ENCODE measurements around the gene ZNF581. TPM values are rescaled to one million over a fixed set of nuclear protein-coding genes. Genes with fewer than 3 reads are reported as not detected.

ZNF581 gene
- polyA plus RNA-seq, 3 donors = 25.1 to 31.6 (median 29.4) TPM

DNA sequence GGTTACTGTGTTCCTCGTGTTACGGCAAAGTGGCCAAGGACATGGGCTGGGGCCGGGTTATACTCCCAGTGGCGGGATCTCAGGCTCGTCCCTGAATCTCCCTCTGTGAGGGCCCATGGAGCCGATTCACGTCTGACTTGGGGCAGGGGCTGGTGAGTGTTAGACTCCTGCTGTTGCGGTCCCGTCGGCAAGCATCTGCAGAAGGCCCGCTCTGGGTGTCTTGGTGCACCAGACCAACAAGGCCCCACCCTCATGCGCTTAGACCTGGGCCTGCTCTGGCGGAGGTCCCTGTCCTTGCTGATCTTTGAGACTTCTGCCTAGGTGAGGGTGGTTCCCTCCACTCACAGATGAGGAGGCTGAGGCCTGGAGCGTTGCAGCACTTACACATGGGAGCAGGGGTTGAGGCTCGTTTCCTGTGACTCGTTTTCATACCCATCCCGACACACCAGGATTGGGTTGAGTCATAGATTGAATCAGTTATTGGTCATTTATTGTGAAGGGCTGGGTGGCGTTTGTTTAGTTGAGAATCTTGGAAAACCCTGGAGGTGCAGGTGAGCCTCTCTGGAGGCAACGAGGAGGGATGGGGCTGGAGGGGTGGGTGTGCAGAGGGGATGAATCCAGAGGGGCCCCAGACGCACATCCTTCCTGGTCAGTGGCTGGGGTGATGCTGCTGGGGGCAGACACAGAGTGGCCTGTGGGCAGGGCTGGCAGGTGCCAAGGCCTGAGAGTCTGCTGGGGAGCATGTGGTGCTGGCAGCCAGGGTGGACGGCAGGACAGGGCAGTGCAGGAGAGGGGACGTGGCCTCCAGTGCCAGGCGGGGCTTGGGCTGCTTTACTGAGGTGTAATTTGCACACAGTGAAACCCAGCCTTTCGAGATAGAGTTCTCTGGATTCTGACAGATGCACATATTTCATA, 36.2 kb downstream of the ZNF581 start:
- Histone ChIP-seq H3K9me3 (replicated peaks in 1 of 2; ENCODE audit: control insufficient read depth in 1 of 2, insufficient read depth in 1 of 2, low read length in 2 of 2) (no peaks in the 10 kb centered on the region), H3K4me1 (ENCODE audit: control insufficient read depth in 1 of 2, insufficient read depth in 2 of 2, low read length in 2 of 2) (peaks cover 51 to 56% of the 10 kb centered on the region in 2 donors), H3K4me2 (replicated peaks; ENCODE audit: extremely low read depth, low read length, poor library complexity, severe bottlenecking) (no peak overlapping the region), H3K4me3 (replicated peaks in 1 of 3; ENCODE audit: low read depth in 2 of 3, low read length in 3 of 3) (no peak overlapping the region), H2AFZ (ENCODE audit: insufficient read depth, low read depth, low read length, poor library complexity, severe bottlenecking) (no peak overlapping the region), H3K27me3 (ENCODE audit: control insufficient read depth in 2 of 2, insufficient read depth in 2 of 2, low read length in 2 of 2) (no peaks in the 10 kb centered on the region), H3K36me3 (replicated peaks in 1 of 2; ENCODE audit: control insufficient read depth in 1 of 2, insufficient read depth in 2 of 2, low read length in 2 of 2) (peaks cover 51 to 57% of the 10 kb centered on the region in 2 donors), H4K20me1 (ENCODE audit: insufficient read depth, low read length) (peaks cover 78% of the 10 kb centered on the region), H3K9ac (ENCODE audit: insufficient read depth, low read length, poor library complexity, severe bottlenecking) (no peak overlapping the region), H3K79me2 (ENCODE audit: insufficient read depth, low read length) (peaks cover 91% of the 10 kb centered on the region), H3K27ac (ENCODE audit: low read depth in 1 of 2, low read length in 2 of 2) (peak overlapping the region; percentile 86 to 92)
- H3K27me3 Mint-ChIP-seq (ENCODE audit: low read depth in 3 of 3) = no peaks in the 10 kb centered on the region
- H3K36me3 Mint-ChIP-seq = peaks cover 57 to 69% of the 10 kb centered on the region in 2 donors
- peak overlapping the region in 5 of 7 donors; percentile 17 to 98 (median 93) for H3K27ac Mint-ChIP-seq
- no peak for DNase-seq
- WGBS (ENCODE audit: insufficient coverage) = 89% methylated on average over 21 of the region's 24 CpGs
- no peaks in the 10 kb centered on the region for H3K9me3 Mint-ChIP-seq
- H3K4me3 Mint-ChIP-seq = no peak overlapping the region
- peaks cover 52% of the 10 kb centered on the region for H3K4me1 Mint-ChIP-seq
- intact Hi-C loops (cut with micrococcal nuclease) = no loop called here
- no peak for TF ChIP-seq CTCF (IDR thresholded peaks at IDR 0.05)

DNA sequence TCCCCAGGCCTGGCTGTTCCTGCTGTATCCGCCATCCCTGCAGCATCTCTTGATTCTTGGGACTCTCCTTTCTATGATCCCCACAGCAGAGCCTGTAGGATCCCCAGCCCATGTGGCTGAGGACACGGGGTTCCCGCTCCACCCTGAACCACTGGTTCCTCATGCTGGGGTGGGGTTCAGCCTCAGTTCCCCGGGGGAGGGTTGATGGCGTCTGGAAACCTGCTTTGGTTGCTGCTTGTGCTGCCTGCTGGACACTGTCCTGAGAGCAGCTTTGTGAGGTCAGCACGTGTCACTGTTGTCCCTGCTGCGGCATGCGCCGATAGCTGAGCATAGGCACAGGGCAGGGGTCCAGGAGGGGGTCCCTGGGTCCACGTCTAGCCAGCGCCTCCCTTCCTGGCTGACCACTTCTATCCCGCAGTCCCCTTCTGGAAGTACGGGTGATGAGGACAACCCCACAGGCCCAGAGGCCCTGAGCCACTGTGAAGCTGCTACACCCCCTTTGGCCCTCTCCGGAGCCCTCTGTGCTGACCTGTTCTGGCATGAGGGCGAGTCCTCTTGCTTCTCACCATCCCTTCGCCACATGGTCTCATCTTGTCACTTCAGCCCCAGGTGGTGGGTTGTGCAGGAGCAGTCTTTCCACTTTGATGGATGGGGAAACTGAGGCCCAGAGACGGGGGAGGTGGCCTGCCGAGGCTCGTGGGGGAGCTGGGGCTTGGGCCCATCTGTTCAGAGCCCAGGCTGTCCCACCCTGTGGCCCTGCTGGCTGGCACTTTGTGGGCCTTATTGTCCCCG, 37.1 kb downstream of the ZNF581 start:
- no peaks in the 10 kb centered on the region for H3K27me3 ChIP-seq (ENCODE audit: control insufficient read depth in 2 of 2, insufficient read depth in 2 of 2, low read length in 2 of 2)
- H3K36me3 Mint-ChIP-seq = peaks cover 65 to 79% of the 10 kb centered on the region in 2 donors

More for the DNA sequence above, 37.1 kb downstream of the ZNF581 start:
- Histone ChIP-seq H3K4me2 (replicated peaks; ENCODE audit: extremely low read depth, low read length, poor library complexity, severe bottlenecking) (no peak overlapping the region), H3K4me3 (replicated peaks in 1 of 3; ENCODE audit: low read depth in 2 of 3, low read length in 3 of 3) (no peak overlapping the region), H3K9ac (ENCODE audit: insufficient read depth, low read length, poor library complexity, severe bottlenecking) (no peak overlapping the region), H3K4me1 (ENCODE audit: control insufficient read depth in 1 of 2, insufficient read depth in 2 of 2, low read length in 2 of 2) (peaks cover 49 to 54% of the 10 kb centered on the region in 2 donors), H3K27ac (ENCODE audit: low read depth in 1 of 2, low read length in 2 of 2) (peak overlapping the region; percentile 17 to 92), H4K20me1 (ENCODE audit: insufficient read depth, low read length) (peaks cover 86% of the 10 kb centered on the region), H2AFZ (ENCODE audit: insufficient read depth, low read depth, low read length, poor library complexity, severe bottlenecking) (no peak overlapping the region), H3K36me3 (replicated peaks in 1 of 2; ENCODE audit: control insufficient read depth in 1 of 2, insufficient read depth in 2 of 2, low read length in 2 of 2) (peaks cover 60 to 66% of the 10 kb centered on the region in 2 donors), H3K79me2 (ENCODE audit: insufficient read depth, low read length) (peaks cover 96% of the 10 kb centered on the region), H3K9me3 (replicated peaks in 1 of 2; ENCODE audit: control insufficient read depth in 1 of 2, insufficient read depth in 1 of 2, low read length in 2 of 2) (no peaks in the 10 kb centered on the region)
- WGBS (ENCODE audit: insufficient coverage) = 90% methylated on average over 15 of the region's 20 CpGs
- TF ChIP-seq CTCF (IDR thresholded peaks at IDR 0.05) = no peak
- no peak for DNase-seq
- Mint-ChIP-seq H3K9me3 (no peaks in the 10 kb centered on the region), H3K4me1 (peaks cover 51% of the 10 kb centered on the region), H3K27ac (peak overlapping the region in 6 of 7 donors; percentile 8 to 98 (median 70)), H3K4me3 (no peak overlapping the region), H3K27me3 (ENCODE audit: low read depth in 3 of 3) (no peaks in the 10 kb centered on the region)
- intact Hi-C loops (cut with micrococcal nuclease) = no loop called here

Measured in CD14-positive monocyte (primary cell).